PC-3 (cell line): ENCODE results near the gene ZFTA. TPM values are rescaled to one million over a fixed set of nuclear protein-coding genes. Genes with fewer than 3 reads are reported as not detected.

Source experiments
- ATAC-seq: fragments of 200-7000 bp; cut with Tn5 transposase; 2 replicates; pipeline ENCODE4 v1.9.1; 2020; ENCODE audit warnings: mild to moderate bottlenecking, moderate library complexity
- BruUV-seq: library from RNA; stranded (reverse); fragments of 400-500 nt; replicated peaks from 2 replicates; lab custom pipeline; 2021; lab: Mats Ljungman, UMichigan
- CTCF ChIA-PET: fragments of 300-600 bp; sonication (Branson Sonifier 250); formaldehyde crosslinking; loops from one replicate; lab custom pipeline; 2022; ENCODE audit warnings: antibody characterized with exemption; lab: Charles Lee
- POLR2A ChIA-PET: fragments of 300-600 bp; sonication (Branson Sonifier 250); formaldehyde crosslinking; loops from one replicate; lab custom pipeline; 2022; ENCODE audit warnings: antibody characterized with exemption; ENCODE audit not compliant: unreplicated experiment; lab: Charles Lee
- DNase-seq: peaks from one replicate; pipeline ENCODE4 v3.0.0-alpha.2; 2015
- H2AFZ ChIP-seq: fragments of 300-600 bp; sonication (generic); 2 replicates; pipeline ENCODE4 v1.6.0; 2016; ENCODE audit warnings: antibody characterized with exemption, low read length
- H3F3A ChIP-seq: fragments of 300-600 bp; sonication (generic); one replicate; pipeline ENCODE4 v1.6.0; 2017; ENCODE audit warnings: antibody characterized with exemption, low read length, control low read depth, mild to moderate bottlenecking; ENCODE audit not compliant: unreplicated experiment
- H3K27ac ChIP-seq: fragments of 300-600 bp; sonication (generic); 2 replicates; pipeline ENCODE4 v1.5.1; 2016; ENCODE audit warnings: mild to moderate bottlenecking, low read length
- H3K27me3 ChIP-seq: fragments of 300-600 bp; sonication (generic); 2 replicates; pipeline ENCODE4 v1.6.1; 2016; ENCODE audit warnings: low read length, mixed read lengths
- H3K36me3 ChIP-seq: fragments of 300-600 bp; sonication (generic); 2 replicates; pipeline ENCODE4 v1.6.1; 2016; ENCODE audit warnings: low read depth, mixed run types, low read length, mixed read lengths
- H3K4me1 ChIP-seq: fragments of 300-600 bp; sonication (generic); 2 replicates; pipeline ENCODE4 v1.5.1; 2016; ENCODE audit warnings: low read length; ENCODE audit not compliant: insufficient read depth
- H3K4me2 ChIP-seq: fragments of 300-600 bp; sonication (generic); 2 replicates; pipeline ENCODE4 v1.6.0; 2016; ENCODE audit warnings: low read length
- H3K4me3 ChIP-seq: fragments of 300-600 bp; sonication (generic); 2 replicates; pipeline ENCODE4 v1.5.1; 2016; ENCODE audit warnings: mild to moderate bottlenecking, low read length, mixed read lengths
- H3K79me2 ChIP-seq: fragments of 300-600 bp; sonication (generic); 2 replicates; pipeline ENCODE4 v1.6.1; 2017; ENCODE audit warnings: low read length, mixed read lengths
- H3K9ac ChIP-seq: fragments of 300-600 bp; sonication (generic); 2 replicates; pipeline ENCODE4 v1.6.0; 2016; ENCODE audit warnings: mild to moderate bottlenecking, low read length
- H3K9me2 ChIP-seq: fragments of 300-600 bp; sonication (generic); replicated peaks from 2 replicates; pipeline ENCODE4 v1.6.1; 2016; ENCODE audit warnings: mixed run types, low read length, mixed read lengths
- H3K9me3 ChIP-seq: fragments of 300-600 bp; sonication (generic); 2 replicates; pipeline ENCODE4 v1.6.1; 2016; ENCODE audit warnings: low read length, mixed read lengths
- H4K20me1 ChIP-seq: fragments of 300-600 bp; sonication (generic); 2 replicates; pipeline ENCODE4 v1.6.1; 2016; ENCODE audit warnings: low read length, mixed read lengths
- CTCF ChIP-seq: fragments of 300-600 bp; sonication (generic); conservative IDR thresholded peaks from 2 replicates; pipeline ENCODE4 v1.5.1; 2017; ENCODE audit warnings: antibody characterized with exemption, low read depth, mild to moderate bottlenecking, low read length
- EZH2 ChIP-seq: fragments of 300-600 bp; sonication (generic); IDR thresholded peaks from one replicate; pipeline ENCODE4 v1.6.1; 2017; ENCODE audit warnings: antibody characterized with exemption, mild to moderate bottlenecking, low read length; ENCODE audit not compliant: unreplicated experiment
- EZH2phosphoT487 ChIP-seq: fragments of 300-600 bp; sonication (generic); IDR thresholded peaks from 2 replicates; pipeline ENCODE4 v1.6.1; 2018; ENCODE audit warnings: mild to moderate bottlenecking, antibody characterized with exemption, low read length, borderline replicate concordance
- intact Hi-C: fragments of 100-400 bp; cut with micrococcal nuclease; formaldehyde crosslinking; loops from 2 replicates; pipeline ENCODE4 v1.9.0; 2023
- total RNA-seq: library from RNA; depleted of rRNA; stranded (reverse); fragments of >200 nt; gene quantifications from 2 replicates; pipeline ENCODE4 v1.2.3, GENCODE V29; 2014

The ZFTA gene
- total RNA-seq, 1 experiment from 2014 or later: 15.1 TPM

- 0 out of 2 replicates have a peak, but pooled peaks cover 3% of the 10 kb centered on the region for H3K9me3 ChIP-seq
- no peak for DNase-seq
- no peak for ATAC-seq
- H3K4me3 ChIP-seq: no peak overlapping the region
- no peaks in the 10 kb centered on the region for H3F3A ChIP-seq
- H3K4me1 ChIP-seq: no peaks in the 10 kb centered on the region
- no peaks in the 10 kb centered on the region for H3K27me3 ChIP-seq
- no peak overlapping the region for H3K27ac ChIP-seq
- no peak for TF ChIP-seq CTCF
- TF ChIP-seq EZH2: no peak
- no peak for TF ChIP-seq EZH2phosphoT487
- no peaks in the 10 kb centered on the region for H3K9me2 ChIP-seq
- H4K20me1 ChIP-seq: no peaks in the 10 kb centered on the region
- ChIA-PET CTCF (no interaction called here), POLR2A (no interaction called here)
- H3K79me2 ChIP-seq: no peaks in the 10 kb centered on the region
- no peak overlapping the region for H3K9ac ChIP-seq
- intact Hi-C loops: no loop called here
- H2AFZ ChIP-seq: no peak overlapping the region
- no peak overlapping the region for H3K4me2 ChIP-seq
- BruUV-seq: no TSS peak
- H3K36me3 ChIP-seq: no peaks in the 10 kb centered on the region
These were observed 17.2 kb upstream of the ZFTA start for GRCh38 chr11:63785823-63786222.

- H3K4me3 ChIP-seq: no peak overlapping the region
- H3K9me3 ChIP-seq: no peaks in the 10 kb centered on the region
- DNase-seq (no peak), ATAC-seq (no peak)
- POLR2A ChIA-PET: no interaction called here
- no peaks in the 10 kb centered on the region for H3K36me3 ChIP-seq
- H3K9me2 ChIP-seq: no peaks in the 10 kb centered on the region
- H2AFZ ChIP-seq: 0 out of 2 replicates have a peak overlapping the region, but pooled peaks have one; percentile 16
- H3K4me2 ChIP-seq: no peak overlapping the region
- no peak overlapping the region for H3K9ac ChIP-seq
- TF ChIP-seq EZH2phosphoT487 (no peak), CTCF (no peak), EZH2 (no peak)
- no peaks in the 10 kb centered on the region for H3K79me2 ChIP-seq
- no peaks in the 10 kb centered on the region for H3K4me1 ChIP-seq
- CTCF ChIA-PET: no interaction called here
- no TSS peak for BruUV-seq
- H3K27me3 ChIP-seq: no peaks in the 10 kb centered on the region
- H4K20me1 ChIP-seq: no peaks in the 10 kb centered on the region
- no peak overlapping the region for H3K27ac ChIP-seq
- intact Hi-C loops: no loop called here
- H3F3A ChIP-seq: no peaks in the 10 kb centered on the region
These were observed 15.5 kb upstream of the ZFTA start for GRCh38 chr11:63783925-63784592.

- TF ChIP-seq EZH2phosphoT487 (no peak), CTCF (no peak), EZH2 (no peak)
- intact Hi-C loops: no loop called here
- H3K4me1 ChIP-seq: no peaks in the 10 kb centered on the region
- no TSS peak for BruUV-seq
- no peak for ATAC-seq
- no peaks in the 10 kb centered on the region for H3K79me2 ChIP-seq
- H3K4me3 ChIP-seq: no peak overlapping the region
- ChIA-PET POLR2A (no interaction called here), CTCF (no interaction called here)
- H3K27me3 ChIP-seq: no peaks in the 10 kb centered on the region
- no peaks in the 10 kb centered on the region for H3F3A ChIP-seq
- H3K9me2 ChIP-seq: no peaks in the 10 kb centered on the region
- H2AFZ ChIP-seq: no peak overlapping the region
- no peaks in the 10 kb centered on the region for H4K20me1 ChIP-seq
- no peaks in the 10 kb centered on the region for H3K36me3 ChIP-seq
- no peaks in the 10 kb centered on the region for H3K9me3 ChIP-seq
- no peak overlapping the region for H3K9ac ChIP-seq
- DNase-seq: no peak
- H3K4me2 ChIP-seq: no peak overlapping the region
- H3K27ac ChIP-seq: no peak overlapping the region
These were observed 14.2 kb upstream of the ZFTA start for GRCh38 chr11:63782749-63783148.
